Kidney (tissue), 14 donors: ENCODE data around the gene TNFRSF18. TPM values are rescaled to one million over a fixed set of nuclear protein-coding genes. Genes with fewer than 3 reads are reported as not detected.

ENCODE experiments used
- DNase-seq, 5 donors: peaks; one replicate each; pipeline ENCODE4 v3.0.0-alpha.2; 2013 to 2020
- FAIRE-seq: peaks from 2 replicates; lab custom pipeline; 2012; peaks lifted over from hg19 to GRCh38; lab: Jason Lieb, UNC
- H3K27ac ChIP-seq, 2 donors: one replicate each; pipeline ENCODE4 v1.7.0; 2013; ENCODE audit warnings: low read depth in 2 of 2, low read length in 2 of 2, inconsistent platforms in 1 of 2
- H3K27me3 ChIP-seq: one replicate; pipeline ENCODE4 v1.7.1; 2013; ENCODE audit warnings: low read length, inconsistent platforms; ENCODE audit not compliant: control insufficient read depth, insufficient read depth
- H3K36me3 ChIP-seq, 3 donors: one replicate each; pipeline versions ENCODE4 v1.7.0 to v1.7.1; 2013; ENCODE audit warnings: low read length in 3 of 3, control low read depth in 1 of 3, inconsistent platforms in 1 of 3; ENCODE audit not compliant: insufficient read depth in 3 of 3, control insufficient read depth in 2 of 3
- H3K4me1 ChIP-seq, 3 donors: one replicate each; pipeline versions ENCODE4 v1.7.0 to v1.7.1; 2013; ENCODE audit warnings: low read length in 3 of 3, inconsistent platforms in 1 of 3, low read depth in 1 of 3; ENCODE audit not compliant: control insufficient read depth in 2 of 3, insufficient read depth in 2 of 3
- H3K4me3 ChIP-seq, 3 donors: one replicate each; pipeline versions ENCODE4 v1.7.0 to v1.8.1; 2013; ENCODE audit warnings: low read length in 3 of 3, control low read depth in 1 of 3, inconsistent platforms in 1 of 3
- H3K9ac ChIP-seq, 3 donors: one replicate each; pipeline versions ENCODE4 v1.7.0 to v1.7.1; 2013; ENCODE audit warnings: low read length in 3 of 3, control low read depth in 1 of 3, inconsistent platforms in 1 of 3
- H3K9me3 ChIP-seq, 3 donors: one replicate each; pipeline versions ENCODE4 v1.7.0 to v1.7.1; 2013; ENCODE audit warnings: low read length in 3 of 3, control low read depth in 1 of 3, inconsistent platforms in 1 of 3; ENCODE audit not compliant: control insufficient read depth in 2 of 3, insufficient read depth in 1 of 3
- intact Hi-C: fragments of 100-400 bp; cut with DNase I; formaldehyde crosslinking; loops from one replicate; pipeline ENCODE4 v1.11.1; 2022
- polyA plus RNA-seq: library from polyadenylated mRNA; stranded (reverse); fragments of 350-450 nt; fragmentation: Illumina TruSeq; extraction: RNeasy Lipid Tissue Mini Kit (QIAGEN cat#74804); gene quantifications from one replicate; pipeline ENCODE4 v1.2.3, GENCODE V29; 2014; ENCODE audit warnings: low read depth, low replicate concordance; ENCODE audit not compliant: insufficient read depth
- total RNA-seq: library from RNA; stranded (reverse); fragmentation: NEBNext Ultra II Directional; extraction: Animal tissue kit (Norgen Biotek cat#: 25700); gene quantifications from one replicate; pipeline ENCODE4 v1.2.1, GENCODE V29; 2021
- TF ChIP-seq, protein P1 (sequence below): IDR thresholded peaks from 3 replicates; pipeline ENCODE4 v1.5.1; 2012; ENCODE audit warnings: mild to moderate bottlenecking, moderate library complexity, borderline replicate concordance; ENCODE audit not compliant: insufficient read depth; ENCODE audit errors: extremely low read depth
- donor health status: control.
- donor health status: control.
- donor health status: control.
- donor health status: control.
- donor health status: control.
- donor health status: DM: yes; HTN: yes; CAD: no.
- donor health status: Normal renal cell carcinoma (clear cell type).

Gene TNFRSF18
- total and polyA plus RNA-seq, 2 donors from 2014 or later = 8.1 TPM; not detected in 1

DNA sequence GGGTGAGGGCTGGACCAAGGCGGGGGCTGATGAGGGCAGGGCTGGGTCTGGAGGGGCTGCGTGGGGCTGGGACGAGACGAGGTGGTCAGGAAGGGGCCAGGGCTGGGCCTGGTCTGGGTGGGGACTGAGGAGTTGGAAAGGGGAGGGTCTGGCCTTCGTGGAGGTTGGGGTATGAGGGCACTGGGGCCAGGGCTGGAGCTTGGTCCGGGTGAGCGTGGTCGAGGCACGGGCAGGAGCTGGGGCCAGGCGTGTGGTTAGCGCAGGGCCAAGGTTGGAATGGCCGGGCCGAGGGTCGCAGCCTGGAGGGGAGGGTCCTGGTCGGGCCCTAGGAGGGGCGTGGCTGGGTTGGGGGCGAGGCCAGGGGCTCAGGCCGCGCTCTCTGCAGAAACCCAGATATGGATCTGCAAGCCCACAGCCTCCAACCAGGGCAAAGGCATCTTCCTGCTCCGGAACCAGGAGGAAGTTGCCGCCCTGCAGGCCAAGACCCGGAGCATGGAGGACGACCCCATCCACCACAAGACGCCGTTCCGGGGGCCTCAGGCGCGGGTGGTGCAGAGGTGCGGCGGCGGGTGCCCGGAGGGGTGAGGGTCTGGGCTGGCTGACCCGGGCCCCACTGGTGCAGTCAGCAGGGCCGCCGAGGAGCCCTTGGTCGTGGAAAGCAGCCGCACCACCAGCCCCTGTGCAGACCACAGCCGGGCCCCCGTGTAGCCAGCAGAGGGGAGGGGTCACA lies 23.7 kb downstream of the TNFRSF18 start:
- H3K4me3 ChIP-seq = no peak overlapping the region
- no peak overlapping the region for H3K27ac ChIP-seq
- H3K4me1 ChIP-seq = no peaks in the 10 kb centered on the region
- FAIRE-seq = no peak
- H3K9ac ChIP-seq = no peak overlapping the region
- H3K27me3 ChIP-seq = no peaks in the 10 kb centered on the region
- intact Hi-C loops = no loop called here
- H3K9me3 ChIP-seq = no peaks in the 10 kb centered on the region
- no peaks in the 10 kb centered on the region for H3K36me3 ChIP-seq
- TF ChIP-seq, protein P1, sequence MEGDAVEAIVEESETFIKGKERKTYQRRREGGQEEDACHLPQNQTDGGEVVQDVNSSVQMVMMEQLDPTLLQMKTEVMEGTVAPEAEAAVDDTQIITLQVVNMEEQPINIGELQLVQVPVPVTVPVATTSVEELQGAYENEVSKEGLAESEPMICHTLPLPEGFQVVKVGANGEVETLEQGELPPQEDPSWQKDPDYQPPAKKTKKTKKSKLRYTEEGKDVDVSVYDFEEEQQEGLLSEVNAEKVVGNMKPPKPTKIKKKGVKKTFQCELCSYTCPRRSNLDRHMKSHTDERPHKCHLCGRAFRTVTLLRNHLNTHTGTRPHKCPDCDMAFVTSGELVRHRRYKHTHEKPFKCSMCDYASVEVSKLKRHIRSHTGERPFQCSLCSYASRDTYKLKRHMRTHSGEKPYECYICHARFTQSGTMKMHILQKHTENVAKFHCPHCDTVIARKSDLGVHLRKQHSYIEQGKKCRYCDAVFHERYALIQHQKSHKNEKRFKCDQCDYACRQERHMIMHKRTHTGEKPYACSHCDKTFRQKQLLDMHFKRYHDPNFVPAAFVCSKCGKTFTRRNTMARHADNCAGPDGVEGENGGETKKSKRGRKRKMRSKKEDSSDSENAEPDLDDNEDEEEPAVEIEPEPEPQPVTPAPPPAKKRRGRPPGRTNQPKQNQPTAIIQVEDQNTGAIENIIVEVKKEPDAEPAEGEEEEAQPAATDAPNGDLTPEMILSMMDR = no peak
- DNase-seq = peak in 3 of 5 donors; percentile 7 to 66 (median 50)

DNA sequence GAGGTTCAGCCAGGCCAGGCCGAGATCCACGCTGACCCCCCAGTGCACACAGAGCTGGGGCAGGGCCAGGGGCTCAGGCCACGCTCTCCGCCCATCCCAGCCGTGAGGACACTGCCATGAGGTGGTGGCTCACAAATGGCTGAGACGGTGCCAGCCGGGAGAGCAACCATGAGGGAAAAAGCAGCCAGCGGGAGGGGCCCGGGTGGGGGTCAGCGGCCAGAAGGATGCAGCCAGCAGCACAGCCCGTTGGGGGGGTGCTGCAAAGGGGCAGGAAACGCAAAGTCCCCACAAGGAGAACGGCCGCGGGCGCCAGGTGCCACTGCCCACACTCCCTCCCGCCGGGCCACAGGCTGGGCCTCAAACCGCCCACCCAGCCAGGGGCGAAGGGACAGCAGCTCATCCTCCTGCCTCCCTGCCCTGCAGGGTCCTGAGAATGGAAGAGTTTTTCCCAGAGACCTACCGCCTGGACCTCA lies 24.4 kb downstream of the TNFRSF18 start:
- Histone ChIP-seq H3K27ac (no peak overlapping the region), H3K36me3 (no peaks in the 10 kb centered on the region), H3K4me1 (peaks cover 0 to 1% (median 0%) of the 10 kb centered on the region in 3 donors), H3K4me3 (no peak overlapping the region), H3K9ac (no peak overlapping the region), H3K27me3 (peaks cover under 1% of the 10 kb centered on the region), H3K9me3 (no peaks in the 10 kb centered on the region)
- no peak for FAIRE-seq
- TF ChIP-seq, protein P1 = no peak
- intact Hi-C loops = no loop called here
- peak in 3 of 5 donors; percentile 13 to 67 (median 50) for DNase-seq

DNA sequence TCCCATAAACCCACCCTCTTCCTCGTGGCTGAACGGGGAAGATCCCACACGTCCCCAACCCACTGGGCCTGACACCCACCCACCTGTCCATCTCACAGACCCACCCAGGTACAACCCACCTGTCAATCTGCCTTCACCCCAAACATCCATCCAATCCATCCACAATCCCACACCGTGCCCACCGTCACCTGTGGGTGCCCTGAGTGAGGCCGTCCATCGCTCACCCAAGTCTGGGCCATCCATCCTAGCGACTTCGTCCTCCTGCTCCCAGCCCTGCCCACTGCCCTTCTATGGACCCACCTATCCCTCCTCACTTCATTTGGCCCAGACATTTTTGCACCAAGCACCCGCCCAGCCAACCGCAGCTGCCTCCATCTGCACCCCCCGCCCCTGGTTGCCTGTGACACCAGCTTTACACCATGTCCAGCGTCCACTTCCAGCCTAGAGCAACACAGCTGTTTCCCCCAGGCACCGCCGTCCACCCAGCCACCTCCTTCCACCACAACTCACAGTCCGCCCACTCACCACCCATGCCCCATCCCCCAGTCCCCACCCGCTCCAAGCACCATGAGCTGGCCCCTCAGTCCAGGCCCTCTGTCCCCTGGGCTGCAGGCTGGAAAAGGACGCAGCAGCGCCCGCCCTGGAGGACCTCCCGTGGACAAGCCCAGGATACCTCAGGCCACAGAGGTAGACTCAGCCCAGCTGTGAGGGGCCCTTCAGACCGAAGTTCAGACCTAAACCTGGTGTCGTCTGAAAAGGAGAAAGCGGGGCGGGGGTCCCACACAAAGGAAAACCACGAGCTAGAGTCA lies 25.1 kb downstream of the TNFRSF18 start:
- DNase-seq (peak in 3 of 5 donors; percentile 20 to 76 (median 45)), FAIRE-seq (no peak)
- Histone ChIP-seq H3K9me3 (no peaks in the 10 kb centered on the region), H3K27me3 (peaks cover 2% of the 10 kb centered on the region), H3K4me1 (peaks cover 0 to 2% (median 0%) of the 10 kb centered on the region in 3 donors), H3K36me3 (no peaks in the 10 kb centered on the region), H3K27ac (no peak overlapping the region), H3K9ac (no peak overlapping the region), H3K4me3 (no peak overlapping the region)
- TF ChIP-seq, protein P1 = no peak
- intact Hi-C loops = no loop called here
